CD14-positive monocyte (primary cell): ENCODE measurements around the gene B3GALT4. TPM values are rescaled to one million over a fixed set of nuclear protein-coding genes. Genes with fewer than 3 reads are reported as not detected.
A peak's percentile ranks its signal among the peaks of the same experiment; 100 is the strongest.

Experiments used
- DNase-seq, 3 donors: peaks; one replicate each; pipeline ENCODE4 v3.0.0-alpha.2; 2011 to 2022
- H2AFZ ChIP-seq: 2 replicates; pipeline ENCODE4 v1.6.0; 2012; ENCODE audit warnings: mild to moderate bottlenecking, low read depth, low read length, inconsistent platforms; ENCODE audit not compliant: insufficient read depth, poor library complexity, severe bottlenecking
- H3K27ac ChIP-seq, 2 donors: 1 replicate in 1 of 2; 2 replicates in 1 of 2; pipeline ENCODE4 v1.5.1; 2012 to 2013; ENCODE audit warnings: low read length in 2 of 2, control low read depth in 1 of 2, inconsistent platforms in 1 of 2, low read depth in 1 of 2, mild to moderate bottlenecking in 1 of 2
- H3K27me3 ChIP-seq, 2 donors: one replicate each; pipeline versions ENCODE4 v1.6.0 to v1.6.1; 2011 to 2013; ENCODE audit warnings: low read length in 2 of 2; ENCODE audit not compliant: control insufficient read depth in 2 of 2, insufficient read depth in 2 of 2
- H3K36me3 ChIP-seq, 2 donors: replicated peaks in 1 of 2; 1 replicate in 1 of 2; 2 replicates in 1 of 2; pipeline versions ENCODE4 v1.5.1 to v1.6.1; 2012 to 2013; ENCODE audit warnings: low read length in 2 of 2, control low read depth in 1 of 2, inconsistent platforms in 1 of 2, mild to moderate bottlenecking in 1 of 2; ENCODE audit not compliant: insufficient read depth in 2 of 2, control insufficient read depth in 1 of 2
- H3K4me1 ChIP-seq, 2 donors: 1 replicate in 1 of 2; 2 replicates in 1 of 2; pipeline versions ENCODE4 v1.5.1 to v1.6.1; 2012 to 2013; ENCODE audit warnings: low read length in 2 of 2, control low read depth in 1 of 2, inconsistent platforms in 1 of 2, mild to moderate bottlenecking in 1 of 2, moderate library complexity in 1 of 2; ENCODE audit not compliant: insufficient read depth in 2 of 2, control insufficient read depth in 1 of 2
- H3K4me2 ChIP-seq: replicated peaks from 2 replicates; pipeline ENCODE3; 2012; ENCODE audit warnings: low read length, moderate library complexity, mild to moderate bottlenecking; ENCODE audit not compliant: poor library complexity, severe bottlenecking; ENCODE audit errors: extremely low read depth
- H3K4me3 ChIP-seq, 3 experiments: fragments of 200-600 bp in 1 of 3; sonication (generic) in 1 of 3; replicated peaks in 1 of 3; 1 replicate in 2 of 3; 2 replicates in 1 of 3; pipeline ENCODE4 v1.5.1; 2011 to 2013; ENCODE audit warnings: low read length in 3 of 3, mild to moderate bottlenecking in 3 of 3, control low read depth in 2 of 3, low read depth in 2 of 3, inconsistent platforms in 1 of 3, moderate library complexity in 1 of 3
- H3K79me2 ChIP-seq: 2 replicates; pipeline ENCODE4 v1.6.0; 2012; ENCODE audit warnings: mild to moderate bottlenecking, control low read depth, inconsistent platforms, low read length, moderate library complexity; ENCODE audit not compliant: insufficient read depth
- H3K9ac ChIP-seq: 2 replicates; pipeline ENCODE4 v1.6.0; 2017; ENCODE audit warnings: low read length, mild to moderate bottlenecking; ENCODE audit not compliant: insufficient read depth, poor library complexity, severe bottlenecking
- H3K9me3 ChIP-seq, 2 donors: replicated peaks in 1 of 2; 1 replicate in 1 of 2; 2 replicates in 1 of 2; pipeline versions ENCODE4 v1.5.1 to v1.6.1; 2012 to 2013; ENCODE audit warnings: low read length in 2 of 2, control low read depth in 1 of 2; ENCODE audit not compliant: control insufficient read depth in 1 of 2, insufficient read depth in 1 of 2
- H4K20me1 ChIP-seq: 2 replicates; pipeline ENCODE4 v1.6.0; 2012; ENCODE audit warnings: mild to moderate bottlenecking, low read length, control low read depth, moderate library complexity; ENCODE audit not compliant: insufficient read depth
- H3K27ac Mint-ChIP-seq, 7 donors: one replicate each; pipeline ENCODE4 v1.8.0; 2020; ENCODE audit warnings: mild to moderate bottlenecking in 7 of 7, mixed read lengths in 7 of 7, moderate library complexity in 6 of 7, inconsistent platforms in 2 of 7
- H3K27me3 Mint-ChIP-seq, 3 donors: one replicate each; pipeline ENCODE4 v1.8.0; 2021 to 2022; ENCODE audit warnings: low read depth in 3 of 3, mild to moderate bottlenecking in 3 of 3, mixed read lengths in 3 of 3, moderate library complexity in 3 of 3, inconsistent platforms in 1 of 3
- H3K36me3 Mint-ChIP-seq, 2 donors: one replicate each; pipeline ENCODE4 v1.8.0; 2020; ENCODE audit warnings: mixed read lengths in 2 of 2, inconsistent platforms in 1 of 2, mild to moderate bottlenecking in 1 of 2
- H3K4me1 Mint-ChIP-seq: one replicate; pipeline ENCODE4 v1.8.0; 2020; ENCODE audit warnings: mild to moderate bottlenecking, mixed read lengths
- H3K4me3 Mint-ChIP-seq, 2 donors: one replicate each; pipeline ENCODE4 v1.8.0; 2020; ENCODE audit warnings: mild to moderate bottlenecking in 2 of 2, mixed read lengths in 2 of 2, moderate library complexity in 1 of 2
- H3K9me3 Mint-ChIP-seq, 7 donors: one replicate each; pipeline ENCODE4 v1.8.0; 2020 to 2022; ENCODE audit warnings: mixed read lengths in 7 of 7, mild to moderate bottlenecking in 6 of 7, moderate library complexity in 6 of 7, inconsistent platforms in 2 of 7
- WGBS: methylation state at CpG from one replicate; pipeline ENCODE4 v1.1.5; 2013; ENCODE audit warnings: missing lambda C conversion rate; ENCODE audit not compliant: insufficient coverage; 5-methylcytosine and 5-hydroxymethylcytosine counted together
- intact Hi-C, 2 donors: fragments of 100-400 bp; cut with micrococcal nuclease; formaldehyde crosslinking; loops; one replicate each; pipeline versions ENCODE4 v1.15.0 to v1.15.1; 2023
- polyA plus RNA-seq, 3 donors: library from polyadenylated mRNA; depleted of rRNA in 1 of 3; unstranded in 2 of 3; stranded (reverse) in 1 of 3; fragments of 300-500 nt in 2 of 3; fragments of >200 nt in 1 of 3; fragmentation: Illumina TruSeq in 2 of 3; gene quantifications; 1 replicate in 2 of 3; 2 replicates in 1 of 3; pipeline ENCODE4 v1.2.3, GENCODE V29; 2012 to 2021
- TF ChIP-seq, protein P1 (sequence below): fragments of 200-600 bp; IDR thresholded peaks from one replicate; pipeline ENCODE4 v1.8.0; 2022; ENCODE audit warnings: antibody characterized with exemption, mild to moderate bottlenecking

B3GALT4 gene
- polyA plus RNA-seq, 3 donors, result 6.5 to 32.2 (median 28.5) TPM

DNA sequence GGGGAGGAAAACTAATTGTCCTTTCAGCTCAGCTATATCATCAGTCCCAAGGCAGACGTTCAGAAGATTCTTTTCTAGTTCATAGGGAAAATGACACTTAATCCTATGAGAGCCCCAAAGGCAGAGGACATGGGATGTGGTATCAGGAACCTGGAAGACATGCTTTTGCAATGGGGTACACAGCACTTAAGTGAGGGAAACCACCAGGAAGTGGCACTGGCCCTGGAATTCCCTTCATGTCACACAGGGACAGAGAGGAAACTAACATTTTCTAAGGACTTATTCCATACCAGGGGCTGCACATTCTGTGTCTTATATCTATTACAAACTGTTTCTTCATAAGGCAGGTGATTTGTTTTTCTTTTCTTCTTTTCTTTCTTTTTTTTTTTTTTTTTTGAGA is 33.4 kb upstream of the B3GALT4 start:
- Histone ChIP-seq H3K27me3 (peaks cover 3 to 8% of the 10 kb centered on the region in 2 donors), H4K20me1 (no peaks in the 10 kb centered on the region), H3K4me3 (no peak overlapping the region), H2AFZ (no peak overlapping the region), H3K4me1 (peaks cover 10 to 18% of the 10 kb centered on the region in 2 donors), H3K9ac (no peak overlapping the region), H3K79me2 (no peaks in the 10 kb centered on the region), H3K9me3 (no peaks in the 10 kb centered on the region), H3K36me3 (no peaks in the 10 kb centered on the region), H3K4me2 (no peak overlapping the region), H3K27ac (no peak overlapping the region)
- no CpG with 5 or more reads among the region's 1 CpG for WGBS
- H3K27me3 Mint-ChIP-seq, result peaks cover 19 to 28% (median 22%) of the 10 kb centered on the region in 3 donors
- no peaks in the 10 kb centered on the region for H3K36me3 Mint-ChIP-seq
- TF ChIP-seq, protein P1, sequence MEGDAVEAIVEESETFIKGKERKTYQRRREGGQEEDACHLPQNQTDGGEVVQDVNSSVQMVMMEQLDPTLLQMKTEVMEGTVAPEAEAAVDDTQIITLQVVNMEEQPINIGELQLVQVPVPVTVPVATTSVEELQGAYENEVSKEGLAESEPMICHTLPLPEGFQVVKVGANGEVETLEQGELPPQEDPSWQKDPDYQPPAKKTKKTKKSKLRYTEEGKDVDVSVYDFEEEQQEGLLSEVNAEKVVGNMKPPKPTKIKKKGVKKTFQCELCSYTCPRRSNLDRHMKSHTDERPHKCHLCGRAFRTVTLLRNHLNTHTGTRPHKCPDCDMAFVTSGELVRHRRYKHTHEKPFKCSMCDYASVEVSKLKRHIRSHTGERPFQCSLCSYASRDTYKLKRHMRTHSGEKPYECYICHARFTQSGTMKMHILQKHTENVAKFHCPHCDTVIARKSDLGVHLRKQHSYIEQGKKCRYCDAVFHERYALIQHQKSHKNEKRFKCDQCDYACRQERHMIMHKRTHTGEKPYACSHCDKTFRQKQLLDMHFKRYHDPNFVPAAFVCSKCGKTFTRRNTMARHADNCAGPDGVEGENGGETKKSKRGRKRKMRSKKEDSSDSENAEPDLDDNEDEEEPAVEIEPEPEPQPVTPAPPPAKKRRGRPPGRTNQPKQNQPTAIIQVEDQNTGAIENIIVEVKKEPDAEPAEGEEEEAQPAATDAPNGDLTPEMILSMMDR, result no peak
- intact Hi-C loops, result loop anchor here (10.0 kb wide), 4 partner anchors 49 to 309 kb away; partner anchors contain the start of gene COL11A2 (in 1 of the 2)
- no peak overlapping the region for H3K4me3 Mint-ChIP-seq
- no peak overlapping the region for H3K27ac Mint-ChIP-seq
- DNase-seq, result peak in 1 of 3 donors; percentile 29
- peaks cover 0 to 7% (median 0%) of the 10 kb centered on the region in 7 donors for H3K9me3 Mint-ChIP-seq
- H3K4me1 Mint-ChIP-seq, result peaks cover 13% of the 10 kb centered on the region

DNA sequence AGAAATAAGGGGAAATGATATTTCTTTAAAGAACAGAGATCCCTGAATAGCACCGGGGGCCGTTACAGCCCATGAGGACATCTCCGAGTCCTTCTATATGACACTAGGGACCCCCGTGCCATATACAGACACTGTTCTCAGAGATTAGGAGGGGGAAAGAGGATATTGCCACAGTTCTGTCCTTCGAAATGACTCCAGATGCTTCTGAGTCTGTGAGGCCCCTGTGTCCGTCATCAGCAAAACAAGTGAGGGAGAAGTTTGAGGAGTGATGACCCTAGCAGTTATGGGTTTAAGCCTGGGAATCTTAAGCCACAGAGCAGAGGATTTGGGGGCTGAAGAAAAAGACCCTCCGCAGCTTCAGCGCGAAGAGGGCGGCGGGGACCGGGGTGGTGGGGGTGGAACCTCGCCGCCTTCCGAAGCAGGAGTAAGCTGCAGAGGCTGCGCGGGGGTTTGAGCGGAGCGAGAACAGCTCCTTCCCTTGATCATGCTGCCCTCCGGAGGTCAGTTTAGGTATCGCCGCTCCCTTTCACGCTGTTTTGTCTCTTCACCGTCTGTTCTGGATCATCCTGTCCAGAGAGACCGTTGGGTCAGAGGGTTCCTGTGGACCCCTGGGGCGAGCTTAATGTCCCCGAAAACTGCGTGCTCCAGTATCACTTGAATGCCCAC is 28.8 kb upstream of the B3GALT4 start:
- Histone ChIP-seq H3K79me2 (peaks cover 4% of the 10 kb centered on the region), H2AFZ (peak overlapping the region; percentile 89), H3K27ac (peak overlapping the region; percentile 90 to 93), H3K4me2 (peak overlapping the region; percentile 84), H3K36me3 (peaks cover 10 to 21% of the 10 kb centered on the region in 2 donors), H4K20me1 (no peaks in the 10 kb centered on the region), H3K9ac (peak overlapping the region; percentile 63), H3K4me3 (peak overlapping the region; percentile 28 to 77 (median 31)), H3K9me3 (no peaks in the 10 kb centered on the region), H3K4me1 (peaks cover 24 to 29% of the 10 kb centered on the region in 2 donors), H3K27me3 (peaks cover 0 to 2% of the 10 kb centered on the region in 2 donors)
- peak overlapping the region; percentile 91 to 97 (median 96) for H3K27ac Mint-ChIP-seq
- H3K9me3 Mint-ChIP-seq, result no peaks in the 10 kb centered on the region
- H3K36me3 Mint-ChIP-seq, result peaks cover 19 to 21% of the 10 kb centered on the region in 2 donors
- H3K4me1 Mint-ChIP-seq, result peaks cover 32% of the 10 kb centered on the region
- TF ChIP-seq, protein P1, result peak; percentile 98
- intact Hi-C loops, result loop anchor here (2.0 to 10.0 kb wide), 10 partner anchors 36 to 313 kb away; partner anchors contain the start of genes COL11A2 (in 1 of the 2), RXRB (in 1 of the 2) and SLC39A7 (in 1 of the 2)
- DNase-seq, result peak; percentile 79 to 85 (median 82)
- H3K4me3 Mint-ChIP-seq, result peak overlapping the region; percentile 81 to 92
- H3K27me3 Mint-ChIP-seq, result peaks cover 12 to 14% (median 13%) of the 10 kb centered on the region in 3 donors
- WGBS, result under 1% methylated on average over 24 of the region's 28 CpGs
